Neutrophil (primary cell): ENCODE results near the gene SERPINI1.

Experiments
- H3K27ac ChIP-seq: fragments of 200-600 bp; sonication (generic); 2 replicates; pipeline ENCODE4 v1.5.1; 2016; ENCODE audit warnings: mild to moderate bottlenecking, moderate library complexity
- H3K27me3 ChIP-seq: fragments of 200-600 bp; sonication (generic); 2 replicates; pipeline ENCODE4 v1.6.0; 2016; ENCODE audit warnings: mild to moderate bottlenecking
- H3K36me3 ChIP-seq: fragments of 200-600 bp; sonication (generic); 2 replicates; pipeline ENCODE4 v1.5.1; 2017
- H3K4me1 ChIP-seq, 2 experiments: fragments of 200-600 bp in 1 of 2; sonication (generic) in 1 of 2; 1 replicate in 1 of 2; 2 replicates in 1 of 2; pipeline versions ENCODE4 v1.5.1 to v1.6.1; 2013 to 2016; ENCODE audit warnings: low read depth in 1 of 2, low read length in 1 of 2, mild to moderate bottlenecking in 1 of 2, moderate library complexity in 1 of 2; ENCODE audit not compliant: control insufficient read depth in 1 of 2, insufficient read depth in 1 of 2
- H3K4me3 ChIP-seq, 2 experiments: fragments of 200-600 bp in 1 of 2; sonication (generic) in 1 of 2; 1 replicate in 1 of 2; 2 replicates in 1 of 2; pipeline ENCODE4 v1.5.1; 2013 to 2016; ENCODE audit warnings: low read depth in 1 of 2, low read length in 1 of 2, mild to moderate bottlenecking in 1 of 2, moderate library complexity in 1 of 2
- H3K9me3 ChIP-seq: fragments of 200-600 bp; sonication (generic); 2 replicates; pipeline ENCODE4 v1.5.1; 2016
- TF ChIP-seq, protein P1 (sequence below): fragments of 200-600 bp; sonication (generic); IDR thresholded peaks from 2 replicates; pipeline ENCODE4 v1.5.1; 2016; ENCODE audit warnings: antibody characterized with exemption

The SERPINI1 gene

DNA sequence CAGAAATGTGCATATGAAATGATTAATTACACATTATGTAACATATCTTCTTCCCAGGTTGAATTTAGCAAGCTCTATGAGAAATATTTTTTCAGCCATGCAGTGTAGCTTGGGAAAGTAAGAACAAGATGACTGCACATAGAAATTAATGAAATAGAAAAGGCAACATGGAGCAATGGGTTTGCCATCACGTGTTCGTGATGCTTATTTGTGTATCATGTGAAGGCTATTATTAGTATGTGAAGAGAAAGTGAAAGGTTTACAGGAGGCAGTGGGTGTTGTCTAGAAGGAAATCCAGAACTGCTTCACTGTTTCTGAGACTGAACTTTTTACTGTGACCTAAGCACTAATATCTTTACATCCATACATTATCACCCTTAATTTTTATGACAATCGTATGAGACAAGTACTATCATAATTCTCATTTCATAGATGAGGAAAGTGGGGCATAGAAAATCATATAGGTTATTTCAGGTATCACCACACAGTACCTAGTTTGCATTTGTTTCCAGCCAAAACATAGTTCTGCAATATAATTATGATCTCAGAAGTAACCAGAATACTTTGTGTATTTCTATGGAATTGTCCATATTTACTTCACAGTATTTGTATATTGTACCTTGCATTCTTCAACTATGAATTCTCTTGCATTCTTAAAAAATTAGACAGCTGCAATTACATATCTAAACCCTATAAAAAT is 14.9 kb downstream of the SERPINI1 start:
- TF ChIP-seq, protein P1, sequence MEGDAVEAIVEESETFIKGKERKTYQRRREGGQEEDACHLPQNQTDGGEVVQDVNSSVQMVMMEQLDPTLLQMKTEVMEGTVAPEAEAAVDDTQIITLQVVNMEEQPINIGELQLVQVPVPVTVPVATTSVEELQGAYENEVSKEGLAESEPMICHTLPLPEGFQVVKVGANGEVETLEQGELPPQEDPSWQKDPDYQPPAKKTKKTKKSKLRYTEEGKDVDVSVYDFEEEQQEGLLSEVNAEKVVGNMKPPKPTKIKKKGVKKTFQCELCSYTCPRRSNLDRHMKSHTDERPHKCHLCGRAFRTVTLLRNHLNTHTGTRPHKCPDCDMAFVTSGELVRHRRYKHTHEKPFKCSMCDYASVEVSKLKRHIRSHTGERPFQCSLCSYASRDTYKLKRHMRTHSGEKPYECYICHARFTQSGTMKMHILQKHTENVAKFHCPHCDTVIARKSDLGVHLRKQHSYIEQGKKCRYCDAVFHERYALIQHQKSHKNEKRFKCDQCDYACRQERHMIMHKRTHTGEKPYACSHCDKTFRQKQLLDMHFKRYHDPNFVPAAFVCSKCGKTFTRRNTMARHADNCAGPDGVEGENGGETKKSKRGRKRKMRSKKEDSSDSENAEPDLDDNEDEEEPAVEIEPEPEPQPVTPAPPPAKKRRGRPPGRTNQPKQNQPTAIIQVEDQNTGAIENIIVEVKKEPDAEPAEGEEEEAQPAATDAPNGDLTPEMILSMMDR = no peak
- H3K4me3 ChIP-seq = no peak overlapping the region
- H3K27ac ChIP-seq = no peak overlapping the region

DNA sequence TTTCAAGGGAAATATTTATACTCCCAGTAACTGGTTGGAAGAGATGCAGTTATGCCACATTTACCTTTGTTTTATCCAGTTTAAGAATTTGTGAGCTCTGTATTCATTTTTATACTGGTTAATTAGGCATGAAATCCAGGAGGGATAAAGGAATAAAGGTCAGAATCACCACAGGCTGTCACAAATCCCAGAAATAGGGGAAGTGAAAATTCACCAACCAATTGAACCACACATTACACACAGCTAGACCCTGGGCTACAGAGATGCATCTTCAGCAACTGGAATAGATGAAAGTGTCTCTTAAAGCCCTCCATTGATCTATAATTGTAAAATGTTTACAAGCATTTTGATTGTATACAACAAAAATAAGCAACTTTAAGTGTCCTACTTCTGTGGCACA is 18.5 kb downstream of the SERPINI1 start:
- TF ChIP-seq, protein P1 = no peak
- H3K27ac ChIP-seq = no peak overlapping the region
- H3K36me3 ChIP-seq = no peaks in the 10 kb centered on the region
- H3K9me3 ChIP-seq = no peaks in the 10 kb centered on the region
- no peak overlapping the region for H3K4me3 ChIP-seq
- H3K27me3 ChIP-seq = no peaks in the 10 kb centered on the region
- no peaks in the 10 kb centered on the region for H3K4me1 ChIP-seq

More for the DNA sequence above, 14.9 kb downstream of the SERPINI1 start:
- Histone ChIP-seq H3K27me3 (no peaks in the 10 kb centered on the region), H3K4me1 (no peaks in the 10 kb centered on the region), H3K36me3 (no peaks in the 10 kb centered on the region), H3K9me3 (no peaks in the 10 kb centered on the region)

DNA sequence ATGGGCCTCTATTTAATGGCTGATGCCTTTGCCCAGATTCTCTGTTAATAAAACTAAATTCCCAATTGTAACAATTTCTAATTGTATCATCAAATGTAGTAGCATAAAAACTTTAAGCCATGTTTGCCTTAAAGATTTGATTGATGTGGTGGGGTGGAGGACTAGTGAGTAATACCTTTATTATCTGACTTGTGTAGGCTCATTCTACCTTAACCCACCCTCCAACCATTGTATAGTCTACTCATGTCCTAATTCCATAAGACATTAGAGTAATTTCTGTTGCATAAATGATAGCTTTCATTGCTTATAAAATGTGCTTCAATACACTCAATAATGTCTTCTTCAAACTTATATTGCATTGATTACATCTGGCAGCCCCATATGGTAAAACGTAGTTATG is 25.8 kb downstream of the SERPINI1 start:
- Histone ChIP-seq H3K36me3 (no peaks in the 10 kb centered on the region), H3K4me1 (no peaks in the 10 kb centered on the region)

DNA sequence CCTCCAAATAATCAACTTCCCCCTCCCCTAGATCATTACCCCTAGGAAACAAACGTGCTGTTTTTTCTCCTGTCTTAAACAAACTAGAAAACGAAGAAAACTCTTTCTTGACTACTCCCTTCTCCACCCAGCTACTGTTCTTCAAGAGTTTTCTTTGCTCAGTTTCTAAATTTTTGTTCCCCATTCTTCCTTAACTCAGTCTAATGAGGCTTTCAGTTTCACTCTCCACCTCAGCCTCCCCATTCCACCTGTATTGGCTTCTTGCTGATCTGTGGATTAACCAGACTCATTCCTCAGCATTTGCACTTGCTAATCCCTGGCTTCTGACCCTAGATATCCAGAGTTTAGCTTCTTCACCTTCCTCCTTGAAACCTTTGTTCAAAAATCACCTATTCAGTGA is 26.8 kb downstream of the SERPINI1 start:
- TF ChIP-seq, protein P1 = no peak
- peaks cover 4% of the 10 kb centered on the region for H3K27me3 ChIP-seq
- no peak overlapping the region for H3K27ac ChIP-seq
- no peaks in the 10 kb centered on the region for H3K4me1 ChIP-seq
- H3K4me3 ChIP-seq = no peak overlapping the region
- H3K9me3 ChIP-seq = no peaks in the 10 kb centered on the region
- no peaks in the 10 kb centered on the region for H3K36me3 ChIP-seq

More for the DNA sequence above, 25.8 kb downstream of the SERPINI1 start:
- TF ChIP-seq, protein P1 = no peak
- H3K27me3 ChIP-seq = peaks cover 4% of the 10 kb centered on the region
- H3K27ac ChIP-seq = no peak overlapping the region
- H3K4me3 ChIP-seq = no peak overlapping the region
- H3K9me3 ChIP-seq = no peaks in the 10 kb centered on the region

DNA sequence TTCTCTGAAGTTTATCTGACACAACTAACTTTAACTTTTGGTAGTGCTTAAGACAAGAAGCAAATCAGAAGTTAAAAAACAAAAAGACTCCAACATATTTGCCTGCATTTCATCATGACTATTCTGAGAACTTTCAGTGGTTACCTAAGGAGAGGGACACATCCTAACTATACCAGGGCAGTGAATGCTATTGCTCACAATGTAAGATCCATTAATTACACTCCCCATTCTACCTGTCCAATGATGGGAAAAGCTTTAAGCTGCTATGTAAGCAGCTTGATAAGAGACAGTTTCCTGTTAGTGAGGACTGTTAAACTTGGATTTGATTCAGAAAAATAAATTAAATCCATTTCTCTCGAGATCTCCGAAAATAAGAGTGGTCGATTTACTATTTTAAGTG is 37.5 kb downstream of the SERPINI1 start:
- Histone ChIP-seq H3K4me1 (no peaks in the 10 kb centered on the region), H3K27me3 (no peaks in the 10 kb centered on the region), H3K36me3 (no peaks in the 10 kb centered on the region), H3K4me3 (no peak overlapping the region), H3K27ac (no peak overlapping the region), H3K9me3 (no peaks in the 10 kb centered on the region)
- TF ChIP-seq, protein P1 = no peak
